ENCODE results near the gene RHOA.

The RHOA gene

GRCh38 chr3:49424816-49425215 is 13.0 kb upstream of the RHOA start:
- no peak overlapping the region for H3K9ac ChIP-seq (ENCODE audit: low read depth, low read length)
- no peaks in the 10 kb centered on the region for H3K9me3 ChIP-seq (ENCODE audit: insufficient read depth, low read depth, low read length)
- 95% methylated on average over 6 of the region's 6 CpGs for WGBS
- peaks cover 9% of the 10 kb centered on the region; the same call in 1 of the 2 replicates for H3K4me1 ChIP-seq (ENCODE audit: insufficient read depth, low read length)
- H3K27me3 ChIP-seq (ENCODE audit: insufficient read depth, low read length), result no peaks in the 10 kb centered on the region
- no peak overlapping the region for H3K27ac ChIP-seq (ENCODE audit: low read depth, low read length)
- H3K4me3 ChIP-seq (ENCODE audit: low read length), result no peak overlapping the region
- no peaks in the 10 kb centered on the region for H3K36me3 ChIP-seq (ENCODE audit: insufficient read depth, low read length)

GRCh38 chr3:49422379-49423248 is 10.8 kb upstream of the RHOA start, which contains the start of gene AMT:
Gene AMT, minus strand, starts transcription at chr3:49422473. Its CDS starts 23 bp downstream, at chr3:49422450.
- Histone ChIP-seq H3K4me1 (ENCODE audit: insufficient read depth, low read length) (peaks cover 8% of the 10 kb centered on the region; the same call in 1 of the 2 replicates), H3K36me3 (ENCODE audit: insufficient read depth, low read length) (no peaks in the 10 kb centered on the region), H3K4me3 (ENCODE audit: low read length) (peak within 1 kb of the TSS; percentile 79), H3K27me3 (ENCODE audit: insufficient read depth, low read length) (no peaks in the 10 kb centered on the region), H3K9ac (ENCODE audit: low read depth, low read length) (peak within 1 kb of the TSS; percentile 80), H3K9me3 (ENCODE audit: insufficient read depth, low read depth, low read length) (no peaks in the 10 kb centered on the region), H3K27ac (ENCODE audit: low read depth, low read length) (peak within 1 kb of the TSS; percentile 80)
- 39% methylated on average over 25 of the region's 25 CpGs for WGBS

GRCh38 chr3:49421890-49422378 is 10.2 kb upstream of the RHOA start:
- Histone ChIP-seq H3K9me3 (ENCODE audit: insufficient read depth, low read depth, low read length) (no peaks in the 10 kb centered on the region), H3K27me3 (ENCODE audit: insufficient read depth, low read length) (no peaks in the 10 kb centered on the region), H3K4me3 (ENCODE audit: low read length) (peak overlapping the region; percentile 79), H3K36me3 (ENCODE audit: insufficient read depth, low read length) (peaks cover 3% of the 10 kb centered on the region; the same call in 1 of the 2 replicates), H3K9ac (ENCODE audit: low read depth, low read length) (peak overlapping the region; percentile 80), H3K4me1 (ENCODE audit: insufficient read depth, low read length) (peaks cover 8% of the 10 kb centered on the region; the same call in 1 of the 2 replicates), H3K27ac (ENCODE audit: low read depth, low read length) (peak overlapping the region; percentile 80)
- 37% methylated on average over 14 of the region's 14 CpGs for WGBS

- peaks cover 3% of the 10 kb centered on the region; the same call in 1 of the 2 replicates for H3K4me1 ChIP-seq (ENCODE audit: insufficient read depth, low read length)
- H3K27ac ChIP-seq (ENCODE audit: low read depth, low read length), result no peak overlapping the region
- 93% methylated on average over 13 of the region's 13 CpGs for WGBS
- H3K27me3 ChIP-seq (ENCODE audit: insufficient read depth, low read length), result no peaks in the 10 kb centered on the region
- H3K9me3 ChIP-seq (ENCODE audit: insufficient read depth, low read depth, low read length), result no peaks in the 10 kb centered on the region
- H3K9ac ChIP-seq (ENCODE audit: low read depth, low read length), result no peak overlapping the region
- peaks cover 7% of the 10 kb centered on the region; the same call in 1 of the 2 replicates for H3K36me3 ChIP-seq (ENCODE audit: insufficient read depth, low read length)
- H3K4me3 ChIP-seq (ENCODE audit: low read length), result no peak overlapping the region
These were observed 5.8 kb upstream of the RHOA start for GRCh38 chr3:49417516-49418120.

GRCh38 chr3:49416867-49417266 is 5.1 kb upstream of the RHOA start:
- no peaks in the 10 kb centered on the region for H3K27me3 ChIP-seq (ENCODE audit: insufficient read depth, low read length)
- no peak overlapping the region for H3K27ac ChIP-seq (ENCODE audit: low read depth, low read length)
- H3K4me1 ChIP-seq (ENCODE audit: insufficient read depth, low read length), result peaks cover 2% of the 10 kb centered on the region; the same call in 1 of the 2 replicates
- H3K36me3 ChIP-seq (ENCODE audit: insufficient read depth, low read length), result peaks cover 7% of the 10 kb centered on the region; the same call in 1 of the 2 replicates
- no peak overlapping the region for H3K4me3 ChIP-seq (ENCODE audit: low read length)
- H3K9ac ChIP-seq (ENCODE audit: low read depth, low read length), result no peak overlapping the region
- no peaks in the 10 kb centered on the region for H3K9me3 ChIP-seq (ENCODE audit: insufficient read depth, low read depth, low read length)
- 85% methylated on average over 2 of the region's 2 CpGs for WGBS

- H3K36me3 ChIP-seq (ENCODE audit: insufficient read depth, low read length), result peaks cover 7% of the 10 kb centered on the region; the same call in 1 of the 2 replicates
- no peaks in the 10 kb centered on the region; the same call in 1 of the 2 replicates for H3K4me1 ChIP-seq (ENCODE audit: insufficient read depth, low read length)
- no peaks in the 10 kb centered on the region for H3K27me3 ChIP-seq (ENCODE audit: insufficient read depth, low read length)
- no peak overlapping the region for H3K27ac ChIP-seq (ENCODE audit: low read depth, low read length)
- H3K9ac ChIP-seq (ENCODE audit: low read depth, low read length), result no peak overlapping the region
- H3K9me3 ChIP-seq (ENCODE audit: insufficient read depth, low read depth, low read length), result no peaks in the 10 kb centered on the region
- H3K4me3 ChIP-seq (ENCODE audit: low read length), result no peak overlapping the region
- 89% methylated on average over 4 of the region's 4 CpGs for whole genome bisulfite sequencing
These were observed 4.3 kb upstream of the RHOA start for GRCh38 chr3:49415931-49416601.

GRCh38 chr3:49414753-49415152 is 3.0 kb upstream of the RHOA start:
- Histone ChIP-seq H3K4me3 (ENCODE audit: low read length) (no peak overlapping the region), H3K27ac (ENCODE audit: low read depth, low read length) (no peak overlapping the region), H3K9me3 (ENCODE audit: insufficient read depth, low read depth, low read length) (no peaks in the 10 kb centered on the region), H3K9ac (ENCODE audit: low read depth, low read length) (no peak overlapping the region), H3K27me3 (ENCODE audit: insufficient read depth, low read length) (no peaks in the 10 kb centered on the region), H3K36me3 (ENCODE audit: insufficient read depth, low read length) (peaks cover 7% of the 10 kb centered on the region; the same call in 1 of the 2 replicates), H3K4me1 (ENCODE audit: insufficient read depth, low read length) (peaks cover 5% of the 10 kb centered on the region)
- WGBS, result 94% methylated on average over 2 of the region's 2 CpGs

GRCh38 chr3:49413338-49413734 is 1.6 kb upstream of the RHOA start:
- no peaks in the 10 kb centered on the region for H3K27me3 ChIP-seq (ENCODE audit: insufficient read depth, low read length)
- peaks cover 6% of the 10 kb centered on the region for H3K4me1 ChIP-seq (ENCODE audit: insufficient read depth, low read length)
- peaks cover 7% of the 10 kb centered on the region; the same call in 1 of the 2 replicates for H3K36me3 ChIP-seq (ENCODE audit: insufficient read depth, low read length)
- H3K9me3 ChIP-seq (ENCODE audit: insufficient read depth, low read depth, low read length), result no peaks in the 10 kb centered on the region
- WGBS, result 97% methylated on average over 6 of the region's 6 CpGs
- no peak overlapping the region for H3K27ac ChIP-seq (ENCODE audit: low read depth, low read length)
- H3K9ac ChIP-seq (ENCODE audit: low read depth, low read length), result no peak overlapping the region
- H3K4me3 ChIP-seq (ENCODE audit: low read length), result no peak overlapping the region

GRCh38 chr3:49412632-49413337 is 1.0 kb upstream of the RHOA start:
- WGBS, result 48% methylated on average over 16 of the region's 16 CpGs
- H3K9ac ChIP-seq (ENCODE audit: low read depth, low read length), result peak overlapping the region; percentile 98
- peaks cover 8% of the 10 kb centered on the region for H3K4me1 ChIP-seq (ENCODE audit: insufficient read depth, low read length)
- H3K36me3 ChIP-seq (ENCODE audit: insufficient read depth, low read length), result peaks cover 7% of the 10 kb centered on the region; the same call in 1 of the 2 replicates
- no peaks in the 10 kb centered on the region for H3K27me3 ChIP-seq (ENCODE audit: insufficient read depth, low read length)
- H3K27ac ChIP-seq (ENCODE audit: low read depth, low read length), result peak overlapping the region; percentile 75
- H3K9me3 ChIP-seq (ENCODE audit: insufficient read depth, low read depth, low read length), result no peaks in the 10 kb centered on the region
- H3K4me3 ChIP-seq (ENCODE audit: low read length), result peak overlapping the region; percentile 80

GRCh38 chr3:49411535-49411967 is 225 bp downstream of the RHOA start:
- H3K27ac ChIP-seq (ENCODE audit: low read depth, low read length), result peak overlapping the region; percentile 97
- H3K27me3 ChIP-seq (ENCODE audit: insufficient read depth, low read length), result no peaks in the 10 kb centered on the region
- H3K4me3 ChIP-seq (ENCODE audit: low read length), result peak overlapping the region; percentile 80
- H3K36me3 ChIP-seq (ENCODE audit: insufficient read depth, low read length), result 0 out of 2 replicates have a peak, but pooled peaks cover 3% of the 10 kb centered on the region
- under 1% methylated on average over 59 of the region's 59 CpGs for WGBS
- peak overlapping the region; percentile 98 for H3K9ac ChIP-seq (ENCODE audit: low read depth, low read length)
- H3K4me1 ChIP-seq (ENCODE audit: insufficient read depth, low read length), result peaks cover 8% of the 10 kb centered on the region
- no peaks in the 10 kb centered on the region for H3K9me3 ChIP-seq (ENCODE audit: insufficient read depth, low read depth, low read length)
